Lower lobe of right lung (tissue), 2 donors: ENCODE results near the gene HDAC4. TPM values are rescaled to one million over a fixed set of nuclear protein-coding genes. Genes with fewer than 3 reads are reported as not detected.

Experiments
- ATAC-seq, 2 donors: fragments of 200-7000 bp; cut with Tn5 transposase; one replicate each; pipeline ENCODE4 v1.9.1; 2020 to 2022; ENCODE audit warnings: mild to moderate bottlenecking in 2 of 2, moderate library complexity in 2 of 2
- DNase-seq: peaks from one replicate; pipeline ENCODE4 v3.0.0-alpha.2; 2020
- H3K27ac ChIP-seq: fragments of 200-600 bp; one replicate; pipeline ENCODE4 v1.8.0; 2022
- H3K27me3 ChIP-seq: fragments of 200-600 bp; one replicate; pipeline ENCODE4 v1.8.0; 2022; ENCODE audit warnings: low read depth
- H3K36me3 ChIP-seq: fragments of 200-600 bp; one replicate; pipeline ENCODE4 v1.8.0; 2022; ENCODE audit warnings: mild to moderate bottlenecking
- H3K4me1 ChIP-seq: fragments of 200-600 bp; one replicate; pipeline ENCODE4 v1.8.0; 2022
- H3K4me3 ChIP-seq: fragments of 200-600 bp; one replicate; pipeline ENCODE4 v1.8.0; 2022; ENCODE audit warnings: mild to moderate bottlenecking
- H3K9me3 ChIP-seq: fragments of 200-600 bp; one replicate; pipeline ENCODE4 v1.8.0; 2022
- CTCF ChIP-seq: fragments of 200-600 bp; IDR thresholded peaks from one replicate; pipeline ENCODE4 v1.8.0; 2022; ENCODE audit warnings: antibody characterized with exemption, mild to moderate bottlenecking
- intact Hi-C: fragments of 100-400 bp; cut with DNase I; formaldehyde crosslinking; loops from one replicate; pipeline ENCODE4 v1.11.0; 2022
- total RNA-seq: library from RNA; stranded (reverse); fragmentation: NEBNext Ultra II Directional; extraction: Animal tissue kit (Norgen Biotek cat#: 25700); gene quantifications from one replicate; pipeline ENCODE4 v1.2.1, GENCODE V29; 2021
- donor health status: DM: no; HTN: yes; CAD: no; lungs with severe emphysema.

Gene HDAC4
- total RNA-seq, 1 donor from 2014 or later, result 44.9 TPM

GRCh38 chr2:239020541-239021041 lies 380.2 kb downstream of the HDAC4 start:
- intact Hi-C loops, result no loop called here
- ATAC-seq, result no peak
- DNase-seq, result no peak
- Histone ChIP-seq H3K4me1 (no peaks in the 10 kb centered on the region), H3K27me3 (peaks cover 7% of the 10 kb centered on the region), H3K36me3 (no peaks in the 10 kb centered on the region), H3K27ac (no peak overlapping the region), H3K4me3 (no peak overlapping the region), H3K9me3 (no peaks in the 10 kb centered on the region)
- TF ChIP-seq CTCF, result no peak

- no peak overlapping the region for H3K4me3 ChIP-seq
- no peaks in the 10 kb centered on the region for H3K36me3 ChIP-seq
- ATAC-seq (no peak), DNase-seq (no peak)
- intact Hi-C loops, result no loop called here
- H3K27me3 ChIP-seq, result peaks cover 12% of the 10 kb centered on the region
- TF ChIP-seq CTCF, result no peak
- no peaks in the 10 kb centered on the region for H3K9me3 ChIP-seq
- no peak overlapping the region for H3K27ac ChIP-seq
- H3K4me1 ChIP-seq, result no peaks in the 10 kb centered on the region
Observed at GRCh38 chr2:239019183-239019581, 381.6 kb downstream of the HDAC4 start.

GRCh38 chr2:239018271-239019182 lies 382.3 kb downstream of the HDAC4 start:
- no peak overlapping the region for H3K27ac ChIP-seq
- intact Hi-C loops, result no loop called here
- no peaks in the 10 kb centered on the region for H3K36me3 ChIP-seq
- H3K4me3 ChIP-seq, result no peak overlapping the region
- H3K4me1 ChIP-seq, result no peaks in the 10 kb centered on the region
- DNase-seq (no peak), ATAC-seq (no peak)
- no peaks in the 10 kb centered on the region for H3K9me3 ChIP-seq
- H3K27me3 ChIP-seq, result peaks cover 12% of the 10 kb centered on the region
- TF ChIP-seq CTCF, result no peak

GRCh38 chr2:239017491-239018098 lies 383.2 kb downstream of the HDAC4 start:
- intact Hi-C loops, result no loop called here
- no peak for TF ChIP-seq CTCF
- H3K4me1 ChIP-seq, result no peaks in the 10 kb centered on the region
- H3K36me3 ChIP-seq, result no peaks in the 10 kb centered on the region
- no peak overlapping the region for H3K4me3 ChIP-seq
- DNase-seq (no peak), ATAC-seq (no peak)
- H3K27me3 ChIP-seq, result peaks cover 19% of the 10 kb centered on the region
- no peaks in the 10 kb centered on the region for H3K9me3 ChIP-seq
- no peak overlapping the region for H3K27ac ChIP-seq

GRCh38 chr2:239015901-239016675 lies 384.7 kb downstream of the HDAC4 start:
- no peaks in the 10 kb centered on the region for H3K9me3 ChIP-seq
- ATAC-seq (no peak), DNase-seq (no peak)
- no peak overlapping the region for H3K27ac ChIP-seq
- intact Hi-C loops, result no loop called here
- peaks cover 23% of the 10 kb centered on the region for H3K27me3 ChIP-seq
- no peak for TF ChIP-seq CTCF
- no peak overlapping the region for H3K4me3 ChIP-seq
- no peaks in the 10 kb centered on the region for H3K36me3 ChIP-seq
- no peaks in the 10 kb centered on the region for H3K4me1 ChIP-seq
